ENCODE results near the gene KIAA1191. TPM values are rescaled to one million over a fixed set of nuclear protein-coding genes. Genes with fewer than 3 reads are reported as not detected.

KIAA1191 gene
- total RNA-seq, 1 donor from 2014 or later: 163 TPM

DNA sequence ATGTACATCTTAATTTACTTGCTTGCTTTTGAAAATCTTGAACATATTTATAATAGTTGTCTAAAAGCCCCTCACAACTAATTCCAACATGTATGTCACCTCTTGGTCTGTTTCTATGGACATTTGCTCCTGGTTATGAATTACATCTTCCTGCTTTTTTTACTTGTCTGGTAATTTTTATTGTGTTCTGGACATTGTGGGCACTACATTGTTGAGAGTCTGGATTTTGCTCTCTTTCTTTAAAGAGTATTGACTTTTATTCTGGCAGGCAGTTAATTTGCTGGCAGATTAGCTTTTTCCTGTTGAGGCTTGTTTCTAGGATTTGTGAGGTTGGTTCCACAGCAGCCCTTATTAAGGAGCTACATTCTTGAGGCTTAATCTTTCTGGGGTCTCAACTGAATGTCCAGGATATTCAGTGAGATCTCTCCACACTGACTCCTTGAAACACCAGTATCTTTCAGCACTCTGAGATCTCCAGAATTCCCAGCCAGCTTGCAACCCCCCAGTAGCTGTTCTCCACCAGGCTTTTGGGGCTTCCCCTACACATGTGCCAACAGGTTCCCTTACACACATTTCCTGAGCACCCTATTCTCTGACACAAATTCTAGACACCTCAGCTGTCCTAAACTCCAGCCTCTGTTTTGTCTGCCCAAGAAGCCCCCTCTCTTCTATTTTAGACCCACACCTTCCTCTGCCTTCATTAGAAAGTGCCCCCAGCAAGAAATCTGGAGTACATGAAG is 27.4 kb downstream of the KIAA1191 start:
- Mint-ChIP-seq H3K27ac (ENCODE audit: unreplicated experiment) (no peak overlapping the region), H3K36me3 (ENCODE audit: low read depth, unreplicated experiment) (peaks cover 15% of the 10 kb centered on the region), H3K4me1 (ENCODE audit: low read depth, unreplicated experiment) (no peaks in the 10 kb centered on the region), H3K4me3 (ENCODE audit: unreplicated experiment) (no peak overlapping the region), H3K27me3 (ENCODE audit: low read depth, unreplicated experiment) (no peaks in the 10 kb centered on the region), H3K9me3 (ENCODE audit: unreplicated experiment) (peaks cover 3% of the 10 kb centered on the region)
- Histone ChIP-seq H3K36me3 (ENCODE audit: insufficient read depth, low read length) (peaks cover 12% of the 10 kb centered on the region), H3K4me3 (ENCODE audit: insufficient read depth, low read depth, low read length) (no peak overlapping the region), H3K27ac (ENCODE audit: low read depth, low read length) (no peak overlapping the region), H3K4me1 (ENCODE audit: insufficient read depth, low read length) (no peaks in the 10 kb centered on the region), H3K9ac (ENCODE audit: low read length) (no peak overlapping the region), H3K9me3 (ENCODE audit: insufficient read depth, low read depth, low read length) (no peaks in the 10 kb centered on the region), H2AFZ (ENCODE audit: low read depth, low read length) (no peak overlapping the region), H4K20me1 (ENCODE audit: insufficient read depth, low read length) (no peaks in the 10 kb centered on the region), H3K27me3 (ENCODE audit: insufficient read depth, low read length) (no peaks in the 10 kb centered on the region), H3K4me2 (ENCODE audit: low read length) (no peak overlapping the region), H3K79me2 (ENCODE audit: insufficient read depth, low read length) (no peaks in the 10 kb centered on the region)
- DNase-seq (ENCODE audit: low read depth) (no peak), FAIRE-seq (no peak)
- TF ChIP-seq EZH2 (IDR thresholded peaks at IDR 0.05; ENCODE audit: insufficient read depth, low read length): no peak
- TF ChIP-seq, protein P1, sequence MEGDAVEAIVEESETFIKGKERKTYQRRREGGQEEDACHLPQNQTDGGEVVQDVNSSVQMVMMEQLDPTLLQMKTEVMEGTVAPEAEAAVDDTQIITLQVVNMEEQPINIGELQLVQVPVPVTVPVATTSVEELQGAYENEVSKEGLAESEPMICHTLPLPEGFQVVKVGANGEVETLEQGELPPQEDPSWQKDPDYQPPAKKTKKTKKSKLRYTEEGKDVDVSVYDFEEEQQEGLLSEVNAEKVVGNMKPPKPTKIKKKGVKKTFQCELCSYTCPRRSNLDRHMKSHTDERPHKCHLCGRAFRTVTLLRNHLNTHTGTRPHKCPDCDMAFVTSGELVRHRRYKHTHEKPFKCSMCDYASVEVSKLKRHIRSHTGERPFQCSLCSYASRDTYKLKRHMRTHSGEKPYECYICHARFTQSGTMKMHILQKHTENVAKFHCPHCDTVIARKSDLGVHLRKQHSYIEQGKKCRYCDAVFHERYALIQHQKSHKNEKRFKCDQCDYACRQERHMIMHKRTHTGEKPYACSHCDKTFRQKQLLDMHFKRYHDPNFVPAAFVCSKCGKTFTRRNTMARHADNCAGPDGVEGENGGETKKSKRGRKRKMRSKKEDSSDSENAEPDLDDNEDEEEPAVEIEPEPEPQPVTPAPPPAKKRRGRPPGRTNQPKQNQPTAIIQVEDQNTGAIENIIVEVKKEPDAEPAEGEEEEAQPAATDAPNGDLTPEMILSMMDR (IDR thresholded peaks at IDR 0.05; ENCODE audit: insufficient read depth, low read depth, low read length): no peak

DNA sequence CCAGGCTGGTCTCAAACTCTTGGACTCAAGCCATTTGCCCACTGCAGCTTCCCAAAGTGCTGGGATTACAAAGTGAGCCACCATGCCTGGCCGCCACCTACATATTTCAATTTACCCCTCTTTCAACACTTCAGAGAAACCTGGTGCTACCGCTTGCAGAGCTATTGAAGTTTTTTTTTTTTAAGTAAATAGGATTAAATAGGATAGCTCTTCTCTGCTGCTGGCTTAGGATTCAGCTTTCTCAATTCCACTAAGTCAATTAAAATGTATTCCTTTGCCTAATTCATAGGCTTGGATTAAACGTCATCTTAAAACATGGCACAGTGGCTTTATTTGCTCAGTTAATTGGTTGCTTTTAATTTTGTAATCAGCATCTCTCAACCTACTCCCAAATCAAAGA is 41.0 kb downstream of the KIAA1191 start:
- Mint-ChIP-seq H3K9me3 (ENCODE audit: unreplicated experiment) (no peaks in the 10 kb centered on the region), H3K4me1 (ENCODE audit: low read depth, unreplicated experiment) (no peaks in the 10 kb centered on the region), H3K27ac (ENCODE audit: unreplicated experiment) (no peak overlapping the region), H3K27me3 (ENCODE audit: low read depth, unreplicated experiment) (no peaks in the 10 kb centered on the region), H3K36me3 (ENCODE audit: low read depth, unreplicated experiment) (peaks cover 6% of the 10 kb centered on the region), H3K4me3 (ENCODE audit: unreplicated experiment) (no peak overlapping the region)
- Histone ChIP-seq H3K27ac (ENCODE audit: low read depth, low read length) (no peak overlapping the region), H3K9ac (ENCODE audit: low read length) (no peak overlapping the region), H3K4me2 (ENCODE audit: low read length) (no peak overlapping the region), H3K4me1 (ENCODE audit: insufficient read depth, low read length) (no peaks in the 10 kb centered on the region), H3K36me3 (ENCODE audit: insufficient read depth, low read length) (peaks cover 6% of the 10 kb centered on the region), H3K27me3 (ENCODE audit: insufficient read depth, low read length) (no peaks in the 10 kb centered on the region), H3K4me3 (ENCODE audit: insufficient read depth, low read depth, low read length) (no peak overlapping the region), H3K79me2 (ENCODE audit: insufficient read depth, low read length) (no peaks in the 10 kb centered on the region), H4K20me1 (ENCODE audit: insufficient read depth, low read length) (no peaks in the 10 kb centered on the region), H3K9me3 (ENCODE audit: insufficient read depth, low read depth, low read length) (no peaks in the 10 kb centered on the region), H2AFZ (ENCODE audit: low read depth, low read length) (no peak overlapping the region)
- no peak for TF ChIP-seq EZH2 (IDR thresholded peaks at IDR 0.05; ENCODE audit: insufficient read depth, low read length)
- TF ChIP-seq, protein P1 (IDR thresholded peaks at IDR 0.05; ENCODE audit: insufficient read depth, low read depth, low read length): no peak
- DNase-seq (ENCODE audit: low read depth) (no peak), FAIRE-seq (no peak)
